Naive B cell (primary cell): ENCODE results near the gene TBX1. TPM values are rescaled to one million over a fixed set of nuclear protein-coding genes. Genes with fewer than 3 reads are reported as not detected.

ENCODE experiments used
- ATAC-seq, 2 donors: fragments of 150-1000 bp; cut with Tn5 transposase; 2 replicates each; pipeline ENCODE4 v1.10.0; 2021; ENCODE audit warnings: low read depth in 2 of 2, mild to moderate bottlenecking in 2 of 2, moderate library complexity in 2 of 2
- DNase-seq: peaks from one replicate; pipeline ENCODE4 v3.0.0; 2022
- H3K27ac Mint-ChIP-seq, 6 donors: one replicate each; pipeline ENCODE4 v1.8.0; 2020 to 2022; ENCODE audit warnings: mild to moderate bottlenecking in 6 of 6, mixed read lengths in 6 of 6, moderate library complexity in 5 of 6, inconsistent platforms in 2 of 6
- H3K27me3 Mint-ChIP-seq, 3 donors: one replicate each; pipeline ENCODE4 v1.8.0; 2021 to 2022; ENCODE audit warnings: mixed read lengths in 3 of 3, mild to moderate bottlenecking in 1 of 3
- H3K36me3 Mint-ChIP-seq, 2 donors: one replicate each; pipeline ENCODE4 v1.8.0; 2020 to 2022; ENCODE audit warnings: mixed read lengths in 2 of 2, inconsistent platforms in 1 of 2, mild to moderate bottlenecking in 1 of 2
- H3K4me1 Mint-ChIP-seq, 3 donors: one replicate each; pipeline ENCODE4 v1.8.0; 2020 to 2022; ENCODE audit warnings: mixed read lengths in 3 of 3, inconsistent platforms in 1 of 3, mild to moderate bottlenecking in 1 of 3, moderate library complexity in 1 of 3
- H3K4me3 Mint-ChIP-seq, 8 donors: one replicate each; pipeline ENCODE4 v1.8.0; 2020 to 2022; ENCODE audit warnings: mild to moderate bottlenecking in 8 of 8, mixed read lengths in 8 of 8, moderate library complexity in 8 of 8, inconsistent platforms in 2 of 8
- H3K9me3 Mint-ChIP-seq, 7 donors: one replicate each; pipeline ENCODE4 v1.8.0; 2020 to 2022; ENCODE audit warnings: mixed read lengths in 7 of 7, mild to moderate bottlenecking in 5 of 7, inconsistent platforms in 2 of 7, moderate library complexity in 1 of 7
- polyA plus RNA-seq, 6 donors: library from polyadenylated mRNA; unstranded; fragments of 300-500 nt; fragmentation: Illumina TruSeq; gene quantifications; one replicate each; pipeline ENCODE4 v1.2.3, GENCODE V29; 2021; ENCODE audit warnings: low read depth in 6 of 6

TBX1 gene
- polyA plus RNA-seq, 6 donors from 2014 or later = not detected

- Mint-ChIP-seq H3K9me3 (peaks cover 0 to 5% (median 0%) of the 10 kb centered on the region in 7 donors), H3K4me3 (peak overlapping the region in 5 of 8 donors; percentile 9 to 82 (median 25))
- no peak for DNase-seq
These were observed 5.3 kb upstream of the TBX1 start for GRCh38 chr22:19755145-19755710.

GRCh38 chr22:19755722-19756287, 4.8 kb upstream of the TBX1 start:
- ATAC-seq (no peak), DNase-seq (no peak)
- Mint-ChIP-seq H3K36me3 (peaks cover 8 to 13% of the 10 kb centered on the region in 2 donors), H3K27ac (no peak overlapping the region), H3K4me1 (peaks cover 29 to 37% (median 30%) of the 10 kb centered on the region in 3 donors), H3K27me3 (peaks cover 37 to 83% (median 70%) of the 10 kb centered on the region in 3 donors), H3K9me3 (peaks cover 0 to 7% (median 0%) of the 10 kb centered on the region in 7 donors), H3K4me3 (peak overlapping the region; percentile 59 to 87 (median 80))

More at GRCh38 chr22:19755145-19755710, 5.3 kb upstream of the TBX1 start:
- no peak overlapping the region for H3K27ac Mint-ChIP-seq
- H3K27me3 Mint-ChIP-seq = peaks cover 34 to 81% (median 67%) of the 10 kb centered on the region in 3 donors
- H3K4me1 Mint-ChIP-seq = peaks cover 27 to 34% (median 29%) of the 10 kb centered on the region in 3 donors
- H3K36me3 Mint-ChIP-seq = peaks cover 5 to 9% of the 10 kb centered on the region in 2 donors
- no peak for ATAC-seq

- Mint-ChIP-seq H3K4me1 (peaks cover 30 to 39% (median 31%) of the 10 kb centered on the region in 3 donors), H3K9me3 (peaks cover 0 to 7% (median 0%) of the 10 kb centered on the region in 7 donors), H3K4me3 (peak overlapping the region; percentile 59 to 88 (median 78)), H3K27me3 (peaks cover 38 to 77% (median 69%) of the 10 kb centered on the region in 3 donors), H3K27ac (no peak overlapping the region), H3K36me3 (peaks cover 8 to 13% of the 10 kb centered on the region in 2 donors)
- peak; percentile 59 to 64 for ATAC-seq
- peak; percentile 44 for DNase-seq
These were observed 4.1 kb upstream of the TBX1 start for GRCh38 chr22:19756288-19757128.

GRCh38 chr22:19757140-19757984, 3.2 kb upstream of the TBX1 start:
- H3K36me3 Mint-ChIP-seq = peaks cover 8 to 13% of the 10 kb centered on the region in 2 donors
- peak overlapping the region in 3 of 6 donors; percentile 43 to 74 (median 58) for H3K27ac Mint-ChIP-seq
- no peak for DNase-seq
- peak; percentile 24 to 55 for ATAC-seq
- peaks cover 34 to 42% (median 34%) of the 10 kb centered on the region in 3 donors for H3K4me1 Mint-ChIP-seq
- H3K4me3 Mint-ChIP-seq = peak overlapping the region; percentile 63 to 89 (median 84)
- H3K27me3 Mint-ChIP-seq = peaks cover 44 to 79% (median 78%) of the 10 kb centered on the region in 3 donors
- peaks cover 0 to 7% (median 0%) of the 10 kb centered on the region in 7 donors for H3K9me3 Mint-ChIP-seq

- Mint-ChIP-seq H3K4me3 (peak overlapping the region in 7 of 8 donors; percentile 63 to 90 (median 86)), H3K27ac (peak overlapping the region in 1 of 6 donors; percentile 58), H3K27me3 (peaks cover 43 to 80% (median 76%) of the 10 kb centered on the region in 3 donors)
These were observed 2.3 kb upstream of the TBX1 start for GRCh38 chr22:19757985-19758895.

GRCh38 chr22:19758896-19759426, 1.6 kb upstream of the TBX1 start:
- Mint-ChIP-seq H3K9me3 (peaks cover 0 to 7% (median 0%) of the 10 kb centered on the region in 7 donors), H3K4me3 (peak overlapping the region in 5 of 8 donors; percentile 54 to 90 (median 59)), H3K27me3 (peaks cover 42 to 80% (median 77%) of the 10 kb centered on the region in 3 donors), H3K4me1 (peaks cover 34 to 42% (median 37%) of the 10 kb centered on the region in 3 donors), H3K27ac (no peak overlapping the region), H3K36me3 (peaks cover 8 to 13% of the 10 kb centered on the region in 2 donors)
- no peak for ATAC-seq
- DNase-seq = no peak

More at GRCh38 chr22:19757985-19758895, 2.3 kb upstream of the TBX1 start:
- Mint-ChIP-seq H3K4me1 (peaks cover 34 to 42% (median 37%) of the 10 kb centered on the region in 3 donors), H3K36me3 (peaks cover 8 to 13% of the 10 kb centered on the region in 2 donors), H3K9me3 (peaks cover 0 to 7% (median 0%) of the 10 kb centered on the region in 7 donors)
- no peak for DNase-seq
- no peak for ATAC-seq

- Mint-ChIP-seq H3K27ac (peak overlapping the region in 1 of 6 donors; percentile 64), H3K4me3 (peak overlapping the region; percentile 80 to 99 (median 90)), H3K27me3 (peaks cover 40 to 80% (median 74%) of the 10 kb centered on the region in 3 donors), H3K4me1 (peaks cover 34 to 42% (median 37%) of the 10 kb centered on the region in 3 donors), H3K36me3 (peaks cover 8 to 13% of the 10 kb centered on the region in 2 donors), H3K9me3 (peaks cover 0 to 7% (median 0%) of the 10 kb centered on the region in 7 donors)
- DNase-seq (no peak), ATAC-seq (no peak)
These were observed 1.0 kb upstream of the TBX1 start for GRCh38 chr22:19759427-19760057.

- peaks cover 8 to 13% of the 10 kb centered on the region in 2 donors for H3K36me3 Mint-ChIP-seq
- H3K4me1 Mint-ChIP-seq = peaks cover 27 to 36% (median 32%) of the 10 kb centered on the region in 3 donors
- ATAC-seq (no peak), DNase-seq (no peak)
- H3K27me3 Mint-ChIP-seq = peaks cover 38 to 76% (median 67%) of the 10 kb centered on the region in 3 donors
- H3K27ac Mint-ChIP-seq = no peak overlapping the region
- peaks cover 0 to 7% (median 0%) of the 10 kb centered on the region in 7 donors for H3K9me3 Mint-ChIP-seq
- H3K4me3 Mint-ChIP-seq = peak overlapping the region; percentile 68 to 85 (median 78)
These were observed 560 bp downstream of the TBX1 start for GRCh38 chr22:19760951-19761724.

- Mint-ChIP-seq H3K4me1 (peaks cover 23 to 34% (median 27%) of the 10 kb centered on the region in 3 donors), H3K9me3 (peaks cover 0 to 7% (median 0%) of the 10 kb centered on the region in 7 donors), H3K27ac (no peak overlapping the region), H3K4me3 (peak overlapping the region; percentile 68 to 85 (median 78)), H3K36me3 (peaks cover 8 to 13% of the 10 kb centered on the region in 2 donors), H3K27me3 (peaks cover 39 to 75% (median 66%) of the 10 kb centered on the region in 3 donors)
- ATAC-seq = no peak
- DNase-seq = no peak
These were observed 1.4 kb downstream of the TBX1 start for GRCh38 chr22:19761725-19762567.
